Measurements from ENCODE around the gene CGB5. TPM values are rescaled to one million over a fixed set of nuclear protein-coding genes. Genes with fewer than 3 reads are reported as not detected.
"Not testable (repeated sequence)": the region's sequence is repeated elsewhere in the genome, so short reads cannot be mapped to it uniquely, and the experiment has no call there.

CGB5 gene
- under 1 TPM in 2 of 5 donors, not detected in 3; 0.30 to 0.59 TPM for polyA plus RNA-seq (ENCODE audit: insufficient read depth in 1 of 5, insufficient read length in 5 of 5, low replicate concordance in 1 of 5)
- long read RNA-seq, donor 1, transcript CGB5-201 (3 exons, 841 nt): major isoform, 14 of 19 reads
- long read RNA-seq, donor 1, partial matches to known transcripts: 5 of 19 reads
- long read RNA-seq, donor 1, other reads (novel, unspliced or antisense): 0 of 19 reads
- long read RNA-seq, donor 2, partial matches to known transcripts: 0 of 2 reads
- long read RNA-seq, donor 2, other reads (novel, unspliced or antisense): 0 of 2 reads
- long read RNA-seq, donor 3: 0 reads
- long read RNA-seq, donor 4: 0 reads
- long read RNA-seq, donor 5: 0 reads
- long read RNA-seq, donor 6: 0 reads
- long read RNA-seq, donor 7: 0 reads
- long read RNA-seq, donor 8: 0 reads

DNA sequence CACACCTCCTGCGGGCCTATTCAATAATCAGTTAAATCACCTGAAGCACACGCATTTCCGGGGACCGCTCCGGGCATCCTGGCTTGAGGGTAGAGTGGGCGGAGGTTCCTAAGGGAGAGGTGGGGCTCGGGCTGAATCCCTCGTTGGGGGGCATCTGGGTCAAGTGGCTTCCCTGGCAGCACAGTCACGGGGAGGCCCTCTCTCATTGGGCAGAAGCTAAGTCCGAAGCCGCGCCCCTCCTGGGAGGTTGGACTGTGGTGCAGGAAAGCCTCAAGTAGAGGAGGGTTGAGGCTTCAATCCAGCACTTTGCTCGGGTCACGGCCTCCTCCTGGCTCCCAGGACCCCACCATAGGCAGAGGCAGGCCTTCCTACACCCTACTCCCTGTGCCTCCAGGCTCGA is at the start of gene CGB5:
Gene CGB5 (plus strand): TSS at position 301 of the 400 bp plus-strand sequence. CDS start 362 bp downstream, outside the sequence.
- not testable (repeated sequence) for DNase-seq

DNA sequence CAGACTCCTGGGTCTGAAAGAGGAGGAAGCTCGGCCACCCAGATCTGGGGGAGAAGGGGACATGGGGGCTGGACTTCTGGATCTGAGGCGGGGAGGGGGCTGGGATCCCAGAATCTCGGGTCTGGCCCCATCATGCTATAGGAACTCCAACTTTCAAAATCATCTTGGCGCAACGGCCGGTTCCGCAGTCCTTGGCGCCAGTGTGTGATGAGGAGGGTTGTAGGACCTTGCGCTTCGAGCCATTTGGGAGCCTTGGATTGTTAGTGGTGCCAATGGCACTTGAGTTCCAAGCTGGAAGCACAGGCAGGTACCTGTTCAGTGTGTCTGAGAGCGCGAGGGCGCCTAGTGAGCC is 49.6 kb upstream of the CGB5 start:
- no peak for DNase-seq

DNA sequence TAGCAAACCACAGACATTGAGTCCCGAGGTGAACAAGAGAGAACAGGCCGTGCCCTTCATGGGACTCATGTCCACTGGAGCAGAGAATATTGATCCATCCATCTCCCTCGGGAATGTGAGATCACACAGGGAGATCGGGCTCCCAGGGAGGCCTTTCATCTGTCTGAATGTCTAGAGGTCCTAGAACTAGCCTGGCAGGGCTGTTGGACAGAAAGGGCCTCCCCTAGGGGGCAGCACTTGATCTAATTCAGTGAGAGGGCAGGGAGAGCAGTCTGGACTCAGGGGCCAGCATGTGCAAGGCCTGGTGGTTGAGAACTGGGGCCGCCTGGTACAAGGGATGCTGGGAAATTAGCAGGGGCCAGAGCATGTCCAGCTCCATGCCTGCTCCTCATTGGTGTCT is 45.7 kb upstream of the CGB5 start:
- no peak for DNase-seq

DNA sequence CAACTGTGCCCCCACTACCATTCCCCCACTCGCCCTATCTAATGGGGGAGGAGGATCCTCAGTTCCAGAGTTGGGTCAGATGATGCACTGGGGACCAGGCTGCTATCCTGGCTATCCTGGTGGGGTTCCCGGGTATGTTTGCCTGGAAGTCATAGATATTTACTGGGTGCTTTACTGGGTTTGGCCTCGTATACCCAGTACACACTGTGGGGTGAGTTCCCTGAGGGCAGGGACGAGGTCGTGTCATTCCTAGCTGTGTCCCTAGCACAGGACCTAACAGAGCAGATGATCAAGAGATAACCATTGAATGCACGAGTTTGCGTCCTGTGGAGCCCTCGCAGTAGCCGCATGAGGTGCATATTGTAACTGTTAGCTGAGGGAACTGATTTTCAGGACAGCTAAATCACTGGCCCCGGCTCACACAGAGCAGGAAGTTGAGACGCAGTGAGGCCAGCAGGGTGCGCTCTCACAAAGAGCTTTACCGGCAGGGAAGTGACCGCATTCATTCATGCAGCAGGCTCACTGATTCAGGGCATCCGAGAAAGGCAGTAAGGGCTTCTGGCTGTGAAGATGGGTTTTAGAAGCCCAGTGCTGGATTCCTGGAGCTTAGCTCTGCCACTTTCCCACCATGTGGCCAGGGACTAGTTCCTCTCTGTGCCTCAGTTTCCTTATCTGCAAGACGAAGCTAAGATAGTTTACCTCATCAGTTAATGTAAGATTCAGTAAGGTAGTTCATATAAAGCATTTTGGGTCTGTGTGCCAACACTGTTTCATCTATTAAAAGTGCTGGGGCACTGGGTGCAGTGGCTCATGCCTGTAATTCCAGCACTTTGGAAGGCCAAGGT is 43.9 kb upstream of the CGB5 start:
- DNase-seq: no peak

DNA sequence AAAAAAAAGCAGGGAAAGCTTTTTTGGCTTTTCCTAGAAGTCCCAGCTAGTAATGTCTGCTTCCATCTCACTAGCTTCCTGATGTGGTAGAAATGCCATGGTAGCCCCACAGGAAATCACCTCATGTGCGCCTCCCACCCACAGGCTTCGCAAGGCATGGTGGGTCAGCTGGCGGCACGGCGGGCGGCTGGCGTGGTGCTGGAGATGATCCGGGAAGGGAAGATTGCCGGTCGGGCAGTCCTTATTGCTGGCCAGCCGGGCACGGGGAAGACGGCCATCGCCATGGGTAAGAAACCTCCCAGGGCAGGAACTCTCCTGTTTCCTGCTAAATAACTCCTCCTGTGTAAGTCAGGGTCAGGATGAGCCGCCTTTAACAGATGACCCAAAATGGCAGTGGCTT is 39.5 kb upstream of the CGB5 start:
- no peak for DNase-seq

DNA sequence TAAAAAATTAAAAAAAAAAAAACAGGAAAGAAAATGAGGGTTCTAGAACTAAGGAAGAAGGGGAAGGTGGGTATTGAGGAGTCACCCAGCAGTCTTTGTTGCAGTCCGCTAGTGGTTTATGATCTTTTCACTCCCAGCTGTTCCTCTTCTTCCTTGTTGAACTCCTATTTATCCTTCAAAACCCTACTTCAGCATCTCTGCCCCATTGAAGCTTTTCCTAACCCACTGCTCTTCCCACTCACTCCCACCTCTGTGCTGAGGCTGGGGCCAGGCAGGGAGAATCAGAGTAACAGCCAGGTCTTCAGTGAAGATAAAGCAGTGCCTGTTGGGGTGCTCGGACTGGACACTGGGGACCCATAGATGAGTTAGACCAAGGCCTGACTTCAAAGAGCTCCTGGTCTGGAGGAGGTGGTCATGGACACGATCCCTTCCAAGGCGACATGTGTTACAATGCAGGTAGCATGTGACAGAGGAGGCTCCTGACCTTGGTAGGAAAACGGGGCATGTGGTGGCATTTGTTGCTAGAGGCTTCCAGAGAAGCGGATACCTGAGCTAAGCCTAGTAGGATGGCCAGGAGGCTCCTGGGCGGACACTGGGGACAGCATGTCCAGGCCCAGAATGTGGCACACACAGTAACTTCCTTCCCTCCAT is 38.6 kb upstream of the CGB5 start:
- no peak for DNase-seq

DNA sequence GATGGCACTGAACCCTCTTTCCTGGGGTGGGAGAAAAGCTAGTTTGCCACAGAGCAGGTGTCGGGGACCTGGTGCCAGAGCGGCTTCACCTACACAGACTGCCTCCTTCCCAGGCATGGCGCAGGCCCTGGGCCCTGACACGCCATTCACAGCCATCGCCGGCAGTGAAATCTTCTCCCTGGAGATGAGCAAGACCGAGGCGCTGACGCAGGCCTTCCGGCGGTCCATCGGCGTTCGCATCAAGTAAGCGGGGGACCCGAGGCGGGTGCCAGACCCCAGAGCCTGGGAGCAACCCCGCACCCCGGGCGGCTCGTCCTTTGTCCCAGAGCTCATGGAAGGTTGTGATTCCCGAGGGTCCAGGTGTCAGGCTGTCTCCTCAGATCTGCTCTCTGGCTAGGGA is 36.7 kb upstream of the CGB5 start:
- no peak for DNase-seq

DNA sequence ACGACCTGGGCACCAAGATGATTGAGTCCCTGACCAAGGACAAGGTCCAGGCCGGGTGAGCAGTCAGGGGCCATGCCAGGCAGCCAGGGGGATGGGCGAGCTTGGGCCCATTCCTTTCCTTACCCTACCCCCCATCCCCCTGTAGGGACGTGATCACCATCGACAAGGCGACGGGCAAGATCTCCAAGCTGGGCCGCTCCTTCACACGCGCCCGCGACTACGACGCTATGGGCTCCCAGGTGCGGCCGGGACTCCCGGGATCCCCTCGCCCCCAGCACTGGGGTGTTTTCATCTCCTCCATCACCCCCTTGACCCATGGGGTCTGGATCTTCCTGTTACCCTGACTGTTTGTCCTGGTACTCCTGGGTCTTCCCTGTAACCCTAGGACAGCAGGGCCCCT is 33.8 kb upstream of the CGB5 start:
- no peak for DNase-seq

DNA sequence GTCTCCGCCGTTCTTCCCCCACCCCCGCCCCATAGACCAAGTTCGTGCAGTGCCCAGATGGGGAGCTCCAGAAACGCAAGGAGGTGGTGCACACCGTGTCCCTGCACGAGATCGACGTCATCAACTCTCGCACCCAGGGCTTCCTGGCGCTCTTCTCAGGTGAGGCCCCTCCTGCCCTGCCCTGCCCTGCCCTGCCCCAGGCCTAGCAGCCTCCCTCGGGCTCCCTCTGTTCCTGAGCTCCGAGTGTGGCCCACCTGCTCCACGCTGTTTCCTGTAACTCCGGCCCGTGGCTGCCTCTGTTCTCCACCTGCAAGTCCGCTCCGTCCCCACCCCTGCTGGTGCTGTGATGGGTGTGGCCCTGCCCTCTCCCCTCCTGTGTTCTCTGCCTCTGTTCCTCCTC is 33.2 kb upstream of the CGB5 start:
- no peak for DNase-seq

DNA sequence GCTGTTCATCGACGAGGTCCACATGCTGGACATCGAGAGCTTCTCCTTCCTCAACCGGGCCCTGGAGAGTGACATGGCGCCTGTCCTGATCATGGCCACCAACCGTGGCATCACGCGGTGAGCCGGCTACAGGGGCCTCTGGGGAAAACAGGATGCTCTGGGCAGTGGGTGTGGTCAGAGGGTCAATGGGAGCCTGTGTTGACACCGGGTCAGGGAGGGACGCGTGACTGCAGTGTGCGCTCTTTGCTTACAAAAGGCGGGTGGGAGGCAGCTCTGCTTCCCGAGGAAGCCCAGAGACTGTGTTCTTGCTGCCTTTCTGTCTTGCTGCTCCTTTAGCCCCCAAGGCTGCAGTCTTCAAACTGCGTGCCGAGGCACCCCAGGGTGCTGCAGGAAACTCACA is 32.5 kb upstream of the CGB5 start:
- no peak for DNase-seq

DNA sequence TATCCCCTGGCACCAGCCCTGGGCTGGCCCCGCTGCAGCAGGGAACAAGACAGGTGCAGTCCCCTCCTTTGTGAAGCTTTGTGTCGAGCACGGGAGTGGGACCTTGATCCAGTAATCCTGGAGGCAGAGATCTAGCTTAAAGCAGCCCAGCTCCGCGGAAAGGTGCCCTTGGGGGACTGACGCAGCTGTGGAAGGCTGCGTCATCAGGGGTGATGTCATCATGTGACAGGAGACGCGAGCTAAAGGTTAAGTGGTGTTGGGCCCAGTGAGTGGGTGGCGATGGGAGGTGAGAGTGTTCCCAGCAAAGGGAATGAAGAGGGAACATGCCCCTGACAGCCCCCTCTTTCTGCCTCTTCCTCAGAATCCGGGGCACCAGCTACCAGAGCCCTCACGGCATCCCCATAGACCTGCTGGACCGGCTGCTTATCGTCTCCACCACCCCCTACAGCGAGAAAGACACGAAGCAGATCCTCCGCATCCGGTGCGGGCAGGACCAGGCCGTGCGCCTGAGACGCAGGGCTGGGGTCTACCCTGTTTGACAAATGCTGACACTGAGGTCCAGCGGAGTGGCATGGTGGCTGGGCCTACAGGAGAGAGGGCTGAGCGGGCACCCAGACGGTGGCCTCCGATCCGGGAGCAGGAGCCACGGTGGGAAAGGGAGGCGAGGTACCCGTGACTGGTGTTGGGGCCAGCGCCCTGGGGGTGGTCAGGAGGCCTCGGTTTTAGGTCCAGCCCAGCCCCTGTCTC is 29.4 kb upstream of the CGB5 start:
- no peak for DNase-seq

DNA sequence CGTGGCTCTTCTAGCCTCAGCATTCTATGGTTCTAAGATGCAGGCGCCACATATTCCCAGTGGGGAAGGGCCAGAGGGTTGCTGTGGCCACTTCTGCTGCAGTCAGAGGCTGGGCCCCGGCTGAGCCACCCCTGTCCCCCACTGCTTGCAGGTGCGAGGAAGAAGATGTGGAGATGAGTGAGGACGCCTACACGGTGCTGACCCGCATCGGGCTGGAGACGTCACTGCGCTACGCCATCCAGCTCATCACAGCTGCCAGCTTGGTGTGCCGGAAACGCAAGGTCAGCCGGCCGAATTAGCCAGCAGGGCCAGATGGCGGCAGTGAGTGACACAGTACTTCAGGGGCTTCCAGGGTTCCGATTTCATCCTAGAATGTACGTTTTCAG is 28.8 kb upstream of the CGB5 start:
- no peak for DNase-seq

DNA sequence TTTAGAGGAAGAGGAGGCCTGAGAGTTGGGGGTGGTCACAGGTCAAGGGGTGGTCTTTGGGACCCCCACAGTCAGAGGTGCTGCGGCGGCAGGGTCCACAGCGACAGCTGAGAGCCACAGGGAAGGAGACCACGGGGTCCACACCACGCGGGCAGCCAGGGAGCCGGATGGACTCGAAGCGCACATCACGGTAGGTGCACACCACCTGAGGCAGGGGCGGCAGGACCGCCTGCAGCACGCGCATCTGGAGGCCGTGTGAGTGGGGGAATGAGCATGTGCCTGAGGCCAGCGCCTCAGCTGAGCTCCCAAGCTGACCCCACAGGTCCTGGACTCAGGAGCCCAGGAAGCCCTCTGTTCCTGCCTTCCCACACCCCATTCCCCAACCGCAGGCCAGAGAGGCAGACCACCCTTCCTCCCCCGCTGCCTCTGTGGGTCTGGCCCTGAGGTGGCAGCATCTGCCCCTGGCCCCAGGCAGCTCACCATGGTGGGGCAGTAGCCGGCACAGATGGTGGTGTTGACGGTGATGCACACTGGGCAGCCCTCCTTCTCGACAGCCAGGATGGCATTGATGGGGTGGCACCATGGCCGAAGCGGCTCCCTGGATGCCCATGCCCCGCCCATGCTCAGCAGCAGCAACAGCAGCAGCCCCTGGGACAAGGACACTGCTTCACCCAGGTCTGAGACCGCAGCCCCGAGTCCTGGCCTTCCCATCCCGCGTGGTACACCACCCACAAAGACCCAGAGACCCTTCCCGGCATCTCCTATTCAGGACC is 27.4 kb upstream of the CGB5 start:
- no peak for DNase-seq

DNA sequence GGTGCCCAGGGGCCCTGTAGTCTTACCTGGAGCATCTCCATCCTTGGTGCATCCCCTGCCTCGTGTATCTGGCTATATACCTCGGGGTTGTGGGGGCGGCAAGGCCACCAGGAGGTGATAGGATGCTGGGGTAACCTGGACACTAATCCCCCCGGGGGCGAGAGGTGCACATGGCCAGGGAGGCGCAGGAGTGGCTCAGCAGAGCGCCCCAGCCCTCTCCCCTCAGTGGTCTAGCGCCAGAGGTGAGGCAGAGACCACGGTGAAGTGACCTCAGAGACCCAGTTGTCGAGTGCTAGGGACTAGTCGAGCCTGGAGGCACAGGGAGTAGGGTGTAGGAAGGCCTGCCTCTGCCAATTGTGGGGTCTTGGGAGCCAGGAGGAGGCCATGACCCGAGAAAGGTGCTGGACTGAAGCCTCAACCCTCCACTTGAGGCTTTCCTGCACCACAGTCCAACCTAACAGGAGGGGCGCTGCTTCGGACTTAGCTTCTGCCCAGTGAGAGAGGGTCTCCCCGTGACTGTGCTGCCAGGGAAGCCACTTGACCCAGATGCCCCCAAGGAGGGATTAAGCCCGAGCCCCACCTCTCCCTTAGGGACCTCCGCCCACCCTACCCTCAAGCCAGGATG is 26.5 kb upstream of the CGB5 start, which contains the start of gene LHB:
Gene LHB (minus strand): TSS at position 51 of the 625 bp plus-strand sequence. CDS start 10 bp downstream, at position 41.
- no peak for DNase-seq

DNA sequence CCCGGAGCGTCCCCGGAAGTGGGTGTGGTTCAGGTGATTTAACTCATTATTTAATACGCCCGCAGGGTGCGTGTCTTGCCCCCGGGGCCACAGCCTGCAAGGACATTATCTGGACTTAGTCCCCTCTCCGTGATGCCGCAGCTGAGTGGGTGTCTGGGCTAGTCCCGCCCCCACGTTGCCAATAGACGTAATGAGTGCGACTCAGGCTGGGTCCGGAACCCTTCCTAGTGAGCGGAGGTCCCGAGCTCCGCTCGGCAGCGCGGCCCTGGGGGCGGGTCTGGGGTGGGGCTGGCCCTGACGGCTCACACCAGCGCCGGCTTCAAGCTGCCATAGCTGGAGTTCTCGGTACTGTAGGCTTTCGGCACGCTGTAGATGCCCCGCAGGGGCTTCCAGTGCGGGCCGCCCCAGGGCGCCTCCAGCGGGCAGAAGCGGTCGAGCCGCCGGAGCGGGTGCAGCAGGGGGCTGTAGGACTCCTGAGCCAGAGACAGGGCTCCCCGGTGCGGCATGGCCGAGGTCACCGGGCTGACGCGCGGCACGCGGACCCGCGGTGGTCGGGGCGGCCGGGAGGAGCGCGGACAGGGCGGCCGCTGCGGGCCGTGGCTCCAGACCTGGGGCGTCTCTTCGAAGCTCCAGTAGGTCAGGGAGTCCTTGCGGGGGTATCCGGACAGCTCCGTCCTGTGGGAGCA is 25.8 kb upstream of the CGB5 start:
- no peak for DNase-seq

DNA sequence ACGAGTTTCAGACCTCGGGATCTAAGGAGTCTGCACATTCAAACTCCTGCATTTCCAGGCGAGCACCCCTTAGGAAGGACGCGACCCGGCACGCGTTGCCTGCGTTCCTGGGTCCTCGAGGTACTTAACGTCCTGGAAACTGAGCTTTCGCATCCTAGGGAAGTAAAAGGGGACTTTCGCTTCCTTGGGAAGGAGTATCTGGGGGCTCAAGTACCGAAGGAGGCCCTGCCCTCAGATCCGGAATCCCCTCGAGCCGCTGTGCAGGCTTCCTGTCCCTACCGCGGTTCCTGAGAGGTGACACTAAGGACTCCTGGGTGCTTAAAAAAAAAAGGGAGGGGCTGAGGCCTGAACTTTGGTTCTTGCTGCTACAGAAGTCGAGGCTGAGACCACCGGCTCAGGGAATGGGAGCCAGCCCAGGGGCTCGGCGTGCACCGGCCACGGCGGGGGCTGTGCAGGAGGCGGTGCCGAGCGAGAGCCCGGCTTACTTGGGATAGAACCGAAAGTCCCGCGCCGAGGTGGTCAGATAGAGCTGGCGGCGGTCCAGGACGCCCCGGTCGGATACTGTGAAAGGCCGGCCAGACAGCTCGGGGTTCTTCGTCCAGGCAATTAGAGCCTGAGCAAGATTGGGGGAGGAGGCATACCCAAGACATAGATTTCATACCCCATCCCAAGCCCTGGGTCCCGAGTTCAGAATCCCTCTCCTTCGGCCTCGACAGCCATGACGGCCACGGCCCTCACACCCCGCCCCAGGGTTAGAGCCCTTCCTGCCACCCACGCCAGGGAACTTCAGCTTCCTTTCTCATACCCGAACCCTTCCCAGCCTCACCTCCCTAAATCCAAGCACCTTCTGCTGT is 25.0 kb upstream of the CGB5 start:
- DNase-seq: not testable (repeated sequence)

DNA sequence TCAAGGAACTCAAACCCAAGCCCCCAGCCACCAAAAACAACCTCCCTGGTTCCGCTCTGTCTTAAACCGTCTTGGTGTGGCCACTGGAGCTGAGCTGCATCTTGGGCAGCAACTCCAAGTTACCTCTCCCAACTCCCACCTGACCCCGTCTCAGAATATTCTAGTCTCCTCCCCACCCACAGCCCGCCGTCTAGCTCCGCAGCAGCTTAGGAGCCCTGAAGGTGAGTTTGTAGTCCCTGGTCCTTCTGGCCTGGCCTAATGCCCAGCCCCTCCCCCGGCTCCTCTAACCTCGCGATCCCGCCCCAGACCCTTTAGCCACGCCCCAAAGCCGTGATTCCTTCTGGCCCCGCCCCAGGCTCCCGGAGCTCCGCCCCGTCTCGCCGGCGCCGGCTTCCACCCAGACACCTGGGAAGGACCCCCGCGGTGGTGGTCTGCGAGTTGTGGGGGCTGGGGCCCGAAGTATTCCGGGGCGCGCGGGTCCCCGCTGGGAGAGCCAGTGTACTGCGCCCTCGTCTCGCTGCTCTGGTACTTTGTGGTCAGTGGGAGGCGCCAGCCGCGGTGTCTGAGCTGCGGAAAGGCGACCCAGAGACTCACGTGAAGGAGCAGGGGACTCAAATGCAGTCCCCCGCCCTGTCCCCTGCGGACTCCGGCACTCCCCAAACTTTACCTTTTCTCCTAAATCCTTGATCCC is 24.3 kb upstream of the CGB5 start:
- DNase-seq: no peak

DNA sequence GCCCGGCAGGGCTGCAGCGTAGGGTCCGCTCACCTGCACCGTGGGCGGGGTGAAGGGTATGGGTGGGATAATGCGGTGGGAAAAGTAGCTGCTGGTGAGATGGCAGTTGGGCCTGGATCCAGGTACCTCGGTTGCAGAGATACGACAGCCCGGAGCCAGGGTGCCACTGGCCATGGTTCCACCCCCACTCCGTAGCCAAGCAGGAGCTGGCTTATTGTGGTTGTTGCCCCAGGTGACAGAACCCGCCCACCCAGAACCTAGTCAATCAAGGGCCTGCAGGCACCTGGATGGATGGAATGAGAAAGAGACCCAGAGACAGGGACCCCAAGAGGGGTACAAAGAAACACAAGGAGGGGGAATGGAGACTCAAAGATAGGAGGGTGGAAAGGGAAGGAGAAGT is 23.3 kb upstream of the CGB5 start:
- DNase-seq: no peak

Data from right lung (tissue), 10 donors.